HG03460 (cell line): ENCODE results near the gene DTX1.
"Not testable (repeated sequence)": the region's sequence is repeated elsewhere in the genome, so short reads cannot be mapped to it uniquely, and the experiment has no call there.

Source experiments
- ATAC-seq: cut with Tn5 transposase; IDR thresholded peaks from one replicate; pipeline ENCODE4 v1.9.1; 2021; ENCODE audit not compliant: unreplicated experiment

The DTX1 gene

DNA sequence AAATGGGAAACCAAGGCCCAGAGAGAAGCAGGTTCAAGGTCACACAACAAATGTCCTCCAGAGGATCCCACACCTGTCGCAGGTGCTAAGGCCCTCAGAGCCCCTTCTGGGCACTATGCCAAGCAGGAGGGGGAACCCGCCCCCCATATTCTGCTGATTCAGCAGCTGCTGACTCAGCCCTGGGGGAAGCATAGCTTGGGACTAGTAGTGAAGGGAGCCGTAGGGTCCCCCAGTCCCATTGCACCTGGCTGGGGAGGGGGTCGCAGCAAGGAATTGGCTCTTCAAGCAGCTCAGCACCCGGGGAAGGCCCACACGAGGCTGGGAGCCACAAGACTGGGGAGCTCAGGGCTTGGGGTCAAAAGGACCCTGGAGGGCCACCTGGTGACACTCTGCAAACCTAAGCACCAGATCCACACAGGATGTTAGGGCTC lies 78.0 kb downstream of the DTX1 start:
- no peak for ATAC-seq

- ATAC-seq, result no peak
Observed at GRCh38 chr12:113135178-113136127, 78.9 kb downstream of the DTX1 start, which contains the start of gene RASAL1. Gene RASAL1, minus strand, starts transcription at chr12:113135761. Its CDS starts 299 bp downstream, at chr12:113135462.

DNA sequence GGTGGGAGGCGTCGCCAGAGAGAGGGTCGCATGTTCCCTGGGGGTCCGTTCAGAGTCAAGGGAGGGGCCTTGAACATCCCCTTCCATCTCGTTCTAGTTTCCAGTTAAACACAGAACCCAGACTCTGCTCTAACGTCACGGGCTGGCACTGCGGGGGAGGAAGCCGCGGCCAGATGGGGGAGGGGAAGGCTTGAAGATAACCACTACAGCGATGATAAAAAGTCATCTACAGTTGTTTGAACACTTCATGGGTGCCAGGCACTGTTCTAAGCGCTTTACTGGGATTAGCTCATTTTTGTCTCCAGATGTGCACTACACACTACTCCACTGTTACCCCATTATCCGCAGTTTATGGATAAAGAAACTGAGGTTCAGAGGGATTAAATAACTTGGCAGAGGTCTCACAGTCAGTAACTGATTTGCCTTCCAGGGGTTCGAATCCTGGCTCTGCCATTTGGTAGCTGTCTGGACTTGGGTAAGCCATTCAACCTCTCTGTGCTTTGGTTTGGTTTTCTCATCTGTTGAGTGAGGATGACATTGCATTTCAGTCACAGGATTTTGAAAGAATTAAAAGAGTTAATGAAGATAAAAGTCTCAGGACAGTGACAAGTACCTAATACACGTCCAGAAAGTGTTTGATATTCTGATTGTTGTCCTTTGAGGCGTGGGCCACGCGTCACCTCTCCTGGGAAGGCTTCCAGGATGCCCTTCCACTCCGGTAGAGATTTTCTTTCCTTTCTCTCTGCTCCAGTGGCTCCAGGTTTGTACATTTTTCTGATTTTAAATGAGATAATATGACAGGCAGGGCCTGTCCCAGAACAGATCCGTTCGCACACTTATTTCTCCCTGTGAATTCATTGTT lies 79.8 kb downstream of the DTX1 start:
- no peak for ATAC-seq

DNA sequence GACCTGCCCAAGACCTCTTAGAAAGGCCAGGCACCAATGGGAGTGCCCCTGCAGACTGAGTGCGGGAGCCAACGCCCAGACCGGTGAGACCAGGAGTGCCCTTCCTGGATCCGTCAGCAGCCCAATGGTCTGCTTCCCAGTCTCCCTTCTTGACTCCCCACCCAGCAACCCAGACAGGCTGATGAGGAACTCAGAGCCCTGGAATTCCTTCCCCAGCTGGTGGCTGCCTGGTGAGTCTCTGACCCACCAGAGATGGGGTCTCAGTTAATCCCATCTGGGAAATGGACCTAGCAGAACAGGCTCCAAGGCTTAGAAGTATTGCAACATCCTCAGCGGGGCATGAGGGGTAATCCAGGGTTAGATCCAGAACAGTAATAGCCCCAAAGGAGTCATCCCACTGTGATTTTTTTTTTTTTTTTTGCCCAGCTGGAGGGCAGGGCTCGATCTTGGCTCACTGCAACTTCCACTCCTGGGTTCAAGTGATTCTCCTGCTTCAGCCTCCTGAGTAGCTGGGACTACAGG lies 80.5 kb downstream of the DTX1 start:
- ATAC-seq, result no peak

DNA sequence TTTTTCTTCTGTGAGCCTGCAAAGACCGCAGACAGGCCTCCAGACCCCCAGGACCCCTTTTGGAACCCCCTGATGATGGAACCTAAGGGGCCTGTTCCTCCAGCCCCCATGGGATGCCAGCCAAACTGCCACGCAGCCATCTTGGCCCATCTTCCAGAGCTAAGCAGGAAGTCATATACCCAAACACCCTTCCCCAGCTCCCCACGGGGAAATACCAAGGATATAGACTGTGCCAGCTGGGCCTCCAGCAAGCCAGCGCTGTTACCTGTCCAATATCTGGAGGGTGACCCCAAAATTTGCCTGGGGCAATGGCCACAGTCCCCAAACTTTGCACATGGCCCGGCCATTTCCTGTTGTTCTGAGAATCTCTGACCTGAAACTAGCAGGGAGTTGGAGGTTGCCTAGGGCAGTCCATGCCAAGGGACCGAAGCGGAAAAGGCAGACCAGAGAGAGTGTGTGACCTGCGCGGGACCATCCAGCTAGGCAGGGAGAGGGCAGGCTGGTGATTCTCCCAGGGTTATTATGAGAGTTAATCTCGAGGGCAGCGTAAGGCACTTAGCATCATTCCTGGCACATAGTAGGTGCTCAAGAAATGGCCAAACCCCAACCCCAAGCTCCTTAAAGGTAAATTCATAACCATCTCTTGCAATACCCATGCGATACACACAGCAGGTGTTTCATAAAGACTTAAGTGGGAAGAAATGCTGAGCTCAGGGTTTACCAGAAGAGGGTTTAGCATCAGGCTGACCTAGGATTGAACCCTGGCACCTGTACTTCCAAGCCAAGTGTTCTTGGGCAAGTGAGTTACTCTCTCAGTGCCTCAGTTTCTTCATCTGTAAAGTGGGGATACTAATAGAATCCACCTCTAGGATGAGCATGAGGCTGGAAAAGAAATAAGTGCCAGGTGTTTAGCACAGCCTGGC lies 81.6 kb downstream of the DTX1 start:
- ATAC-seq, result no peak

DNA sequence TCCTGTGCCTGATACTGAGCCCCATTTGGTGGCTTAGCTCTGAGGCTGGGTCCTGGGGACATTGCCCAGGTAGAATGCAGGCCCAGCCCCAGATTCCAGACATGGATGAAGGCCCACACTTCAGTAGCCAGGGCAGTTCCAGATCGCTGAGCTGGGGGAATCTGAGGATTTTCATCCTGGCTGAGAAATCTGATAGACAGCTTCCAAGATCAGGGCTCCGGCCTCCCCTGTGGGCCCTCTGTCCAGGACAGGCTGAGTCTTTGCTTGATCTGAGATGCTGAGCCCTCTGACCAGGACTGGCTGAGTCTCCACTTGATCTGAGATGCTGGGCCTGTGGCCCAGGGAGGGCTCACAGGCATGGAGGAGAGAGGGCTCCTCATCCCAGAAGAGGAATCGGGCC lies 82.3 kb downstream of the DTX1 start:
- no peak for ATAC-seq

DNA sequence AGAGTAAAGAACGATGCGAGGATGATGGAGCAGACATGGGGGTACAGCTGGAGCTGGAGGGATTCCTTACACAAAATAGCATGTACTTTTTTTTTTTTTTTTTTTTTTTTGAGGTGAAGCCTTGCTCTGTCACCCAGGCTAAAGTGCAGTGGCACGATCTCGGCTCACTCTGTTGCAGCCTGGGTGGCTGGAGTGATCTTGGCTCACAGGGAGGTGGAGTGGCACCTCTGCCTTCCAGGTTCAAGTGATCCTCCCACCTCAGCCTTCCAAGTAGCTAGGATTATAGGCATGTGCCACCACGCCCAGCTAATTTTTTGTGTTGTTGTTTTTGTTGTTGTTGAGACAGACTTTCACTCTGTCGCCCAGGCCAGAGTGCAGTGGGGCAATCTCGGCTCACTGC lies 84.2 kb downstream of the DTX1 start:
- no peak for ATAC-seq

DNA sequence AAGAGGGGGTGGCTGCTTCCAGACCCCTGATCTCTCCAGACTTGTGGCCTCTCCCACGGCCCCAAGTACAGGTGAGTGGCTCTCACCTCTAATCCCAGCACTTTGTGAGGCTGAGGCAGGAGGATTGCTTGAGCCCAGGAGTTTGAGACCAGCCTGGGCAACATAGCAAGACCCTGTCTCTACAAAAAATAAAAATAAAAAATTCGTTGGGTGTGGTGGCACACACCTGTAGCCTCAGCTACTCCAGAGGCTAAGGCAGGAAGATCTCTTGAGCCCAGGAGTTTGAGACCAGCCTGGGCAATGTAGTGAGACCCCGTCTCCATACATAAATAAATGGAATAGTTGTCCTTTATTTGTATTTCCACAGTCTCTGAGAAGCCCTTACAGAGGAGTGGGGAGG lies 85.2 kb downstream of the DTX1 start:
- not testable (repeated sequence) for ATAC-seq

GRCh38 chr12:113142173-113142885 lies 85.8 kb downstream of the DTX1 start:
- ATAC-seq, result no peak

GRCh38 chr12:113142886-113143332 lies 86.4 kb downstream of the DTX1 start:
- no peak for ATAC-seq

- no peak for ATAC-seq
Observed at GRCh38 chr12:113143959-113144358, 87.4 kb downstream of the DTX1 start.

- no peak for ATAC-seq
Observed at GRCh38 chr12:113144806-113145205, 88.3 kb downstream of the DTX1 start.

GRCh38 chr12:113145720-113146551 lies 89.4 kb downstream of the DTX1 start:
- no peak for ATAC-seq

DNA sequence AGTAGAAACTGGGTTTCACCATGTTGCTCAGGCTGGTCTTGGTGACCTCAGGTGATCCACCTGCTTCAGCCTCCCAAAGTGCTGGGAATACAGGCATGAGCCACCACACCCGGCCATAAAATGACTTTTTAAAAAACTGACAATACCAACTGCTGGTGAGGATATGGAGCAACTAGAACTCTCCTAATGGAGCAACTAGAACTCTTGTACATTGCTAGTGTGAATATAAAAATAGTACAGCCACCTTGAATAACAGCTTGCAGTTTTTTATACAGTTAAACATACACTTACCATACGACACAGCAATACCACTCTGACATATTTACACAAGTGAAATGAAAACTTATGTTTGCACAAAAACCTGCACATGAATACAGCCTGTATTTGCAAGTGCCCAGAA lies 90.5 kb downstream of the DTX1 start:
- no peak for ATAC-seq
